ENCODE measurements around the gene FAM89B. TPM values are rescaled to one million over a fixed set of nuclear protein-coding genes. Genes with fewer than 3 reads are reported as not detected.
A peak's percentile ranks its signal among the peaks of the same experiment; 100 is the strongest.

FAM89B gene
- total RNA-seq, 1 donor from 2014 or later, result 86.8 TPM

GRCh38 chr11:65571420-65571819 lies 918 bp upstream of the FAM89B start:
- Mint-ChIP-seq H3K27ac (ENCODE audit: unreplicated experiment) (peak overlapping the region; percentile 98), H3K4me1 (ENCODE audit: low read depth) (peaks cover 68% of the 10 kb centered on the region)

GRCh38 chr11:65571940-65572339 lies 398 bp upstream of the FAM89B start:
- peak; percentile 75 for TF ChIP-seq CTCF (IDR thresholded peaks at IDR 0.05)
- Mint-ChIP-seq H3K27ac (ENCODE audit: unreplicated experiment) (peak overlapping the region; percentile 98), H3K36me3 (ENCODE audit: low read depth) (peaks cover 7% of the 10 kb centered on the region), H3K9me3 (ENCODE audit: low read depth) (no peaks in the 10 kb centered on the region), H3K4me1 (ENCODE audit: low read depth) (peaks cover 68% of the 10 kb centered on the region), H3K4me3 (ENCODE audit: unreplicated experiment) (peak overlapping the region; percentile 99), H3K27me3 (ENCODE audit: low read depth) (no peaks in the 10 kb centered on the region)
- no peak for DNase-seq (ENCODE audit: low spot score)

More at GRCh38 chr11:65571420-65571819, 918 bp upstream of the FAM89B start:
- no peak for TF ChIP-seq CTCF (IDR thresholded peaks at IDR 0.05)
- H3K36me3 Mint-ChIP-seq (ENCODE audit: low read depth), result peaks cover 7% of the 10 kb centered on the region
- no peak for DNase-seq (ENCODE audit: low spot score)
- H3K4me3 Mint-ChIP-seq (ENCODE audit: unreplicated experiment), result peak overlapping the region; percentile 99
- H3K27me3 Mint-ChIP-seq (ENCODE audit: low read depth), result no peaks in the 10 kb centered on the region
- no peaks in the 10 kb centered on the region for H3K9me3 Mint-ChIP-seq (ENCODE audit: low read depth)

GRCh38 chr11:65573391-65574079 lies 1.2 kb downstream of the FAM89B start:
- H3K36me3 Mint-ChIP-seq (ENCODE audit: low read depth), result peaks cover 4% of the 10 kb centered on the region
- peak overlapping the region; percentile 74 for H3K4me3 Mint-ChIP-seq (ENCODE audit: unreplicated experiment)
- DNase-seq (ENCODE audit: low spot score), result no peak
- H3K27me3 Mint-ChIP-seq (ENCODE audit: low read depth), result no peaks in the 10 kb centered on the region
- no peak for TF ChIP-seq CTCF (IDR thresholded peaks at IDR 0.05)
- H3K4me1 Mint-ChIP-seq (ENCODE audit: low read depth), result peaks cover 76% of the 10 kb centered on the region
- H3K9me3 Mint-ChIP-seq (ENCODE audit: low read depth), result no peaks in the 10 kb centered on the region
- H3K27ac Mint-ChIP-seq (ENCODE audit: unreplicated experiment), result peak overlapping the region; percentile 87

GRCh38 chr11:65574109-65574810 lies 1.9 kb downstream of the FAM89B start:
- Mint-ChIP-seq H3K4me3 (ENCODE audit: unreplicated experiment) (peak overlapping the region; percentile 74), H3K9me3 (ENCODE audit: low read depth) (no peaks in the 10 kb centered on the region), H3K4me1 (ENCODE audit: low read depth) (peaks cover 71% of the 10 kb centered on the region), H3K27me3 (ENCODE audit: low read depth) (no peaks in the 10 kb centered on the region), H3K27ac (ENCODE audit: unreplicated experiment) (peak overlapping the region; percentile 91), H3K36me3 (ENCODE audit: low read depth) (peaks cover 4% of the 10 kb centered on the region)
- peak; percentile 97 for TF ChIP-seq CTCF (IDR thresholded peaks at IDR 0.05)
- no peak for DNase-seq (ENCODE audit: low spot score)

- Mint-ChIP-seq H3K36me3 (ENCODE audit: low read depth) (peaks cover 8% of the 10 kb centered on the region), H3K27ac (ENCODE audit: unreplicated experiment) (peak overlapping the region; percentile 91), H3K4me3 (ENCODE audit: unreplicated experiment) (peak overlapping the region; percentile 68), H3K9me3 (ENCODE audit: low read depth) (no peaks in the 10 kb centered on the region), H3K4me1 (ENCODE audit: low read depth) (peaks cover 65% of the 10 kb centered on the region), H3K27me3 (ENCODE audit: low read depth) (no peaks in the 10 kb centered on the region)
- no peak for DNase-seq (ENCODE audit: low spot score)
- TF ChIP-seq CTCF (IDR thresholded peaks at IDR 0.05), result no peak
Observed at GRCh38 chr11:65574811-65575567, 2.7 kb downstream of the FAM89B start.
